ENCODE measurements around the gene AUTS2. TPM values are rescaled to one million over a fixed set of nuclear protein-coding genes. Genes with fewer than 3 reads are reported as not detected.

AUTS2 gene
- total and polyA plus RNA-seq, 9 of the 15 experiments (the other 6 are each of a cell fraction or from before 2014, with no cell fraction given) = 0.58 TPM; not detected in 8

GRCh38 chr7:69619635-69620034, 21.4 kb downstream of the AUTS2 start:
- no peaks in the 10 kb centered on the region for H3K9me1 ChIP-seq (ENCODE audit: control insufficient read depth, insufficient read depth, low read length)
- H3K36me3 ChIP-seq (ENCODE audit: control insufficient read depth, insufficient read depth, low read length) = no peaks in the 10 kb centered on the region
- H3K79me2 ChIP-seq (ENCODE audit: control insufficient read depth, insufficient read depth, low read length) = no peaks in the 10 kb centered on the region
- H3K4me2 ChIP-seq (ENCODE audit: insufficient read depth, low read length) = no peak overlapping the region
- ATAC-seq (no peak), DNase-seq (ENCODE audit: extremely low read depth in 1 of 4, low spot score in 3 of 4) (no peak), FAIRE-seq (no peak)
- in situ Hi-C loops (cut with MboI) = no loop called here
- intact Hi-C loops (cut with micrococcal nuclease) = no loop called here
- H4K20me1 ChIP-seq (replicated peaks; ENCODE audit: control insufficient read depth, insufficient read depth, low read length) = no peaks in the 10 kb centered on the region
- no peak overlapping the region for H2AFZ ChIP-seq (ENCODE audit: low read depth, low read length)
- POLR2A ChIA-PET = interaction anchor here (0.8 kb wide), 1 partner anchor 23 kb away, joined by 3 read pairs; no protein-coding TSS in a partner anchor
- no peak overlapping the region for H3K4me3 ChIP-seq
- 0% methylated on average over 2 of the region's 2 CpGs for WGBS (ENCODE audit: insufficient coverage, low coverage, missing lambda C conversion rate)
- no peak for TF ChIP-seq SP1 (CRISPR knock-in tag; IDR thresholded peaks at IDR 0.05)
- TF ChIP-seq CGGBP1 (CRISPR knock-in tag; IDR thresholded peaks at IDR 0.05) = no peak
- TF ChIP-seq U2AF2 (optimal IDR thresholded peaks at IDR 0.05; ENCODE audit: low read depth, low read length) = no peak
- TF ChIP-seq TOE1 (IDR thresholded peaks at IDR 0.05; ENCODE audit: borderline replicate concordance) = no peak
- TF ChIP-seq TOE1 (CRISPR knock-in tag; IDR thresholded peaks at IDR 0.05; ENCODE audit: borderline replicate concordance, low read depth) = no peak
- no peak for TF ChIP-seq HOXB6 (CRISPR knock-in tag; IDR thresholded peaks at IDR 0.05; ENCODE audit: borderline replicate concordance)
- no peak for TF ChIP-seq OTX1 (CRISPR knock-in tag; IDR thresholded peaks at IDR 0.05)
- no peak for TF ChIP-seq STAG1 (CRISPR knock-in tag; IDR thresholded peaks at IDR 0.05; ENCODE audit: borderline replicate concordance)
- TF ChIP-seq SPI1 (IDR thresholded peaks at IDR 0.05; ENCODE audit: borderline replicate concordance, low read depth, low read length) = no peak
- H3K9ac ChIP-seq (ENCODE audit: insufficient read depth in 1 of 2, low read depth in 2 of 2, low read length in 2 of 2) = no peak overlapping the region
- H3K27ac ChIP-seq (ENCODE audit: extremely low read depth, low read depth, low read length) = no peak overlapping the region
- no TSS peak for BruUV-seq (replicated peaks)
- no peaks in the 10 kb centered on the region for H3K4me1 ChIP-seq (replicated peaks in 1 of 2; ENCODE audit: control insufficient read depth in 2 of 2, insufficient read depth in 2 of 2, low read length in 2 of 2)
- no peaks in the 10 kb centered on the region for H3K9me3 ChIP-seq (replicated peaks; ENCODE audit: control insufficient read depth, insufficient read depth, low read depth, low read length)
- H3K27me3 ChIP-seq (ENCODE audit: control insufficient read depth in 2 of 2, insufficient read depth in 2 of 2, low read length in 2 of 2) = no peaks in the 10 kb centered on the region
- CTCF ChIA-PET (ENCODE audit: low intra/inter-chr PET ratio) = no interaction called here
